ENCODE measurements around the gene BMAL1. TPM values are rescaled to one million over a fixed set of nuclear protein-coding genes. Genes with fewer than 3 reads are reported as not detected.

Gene BMAL1
- polyA plus RNA-seq, 2 donors = 9.1 to 9.2 TPM

DNA sequence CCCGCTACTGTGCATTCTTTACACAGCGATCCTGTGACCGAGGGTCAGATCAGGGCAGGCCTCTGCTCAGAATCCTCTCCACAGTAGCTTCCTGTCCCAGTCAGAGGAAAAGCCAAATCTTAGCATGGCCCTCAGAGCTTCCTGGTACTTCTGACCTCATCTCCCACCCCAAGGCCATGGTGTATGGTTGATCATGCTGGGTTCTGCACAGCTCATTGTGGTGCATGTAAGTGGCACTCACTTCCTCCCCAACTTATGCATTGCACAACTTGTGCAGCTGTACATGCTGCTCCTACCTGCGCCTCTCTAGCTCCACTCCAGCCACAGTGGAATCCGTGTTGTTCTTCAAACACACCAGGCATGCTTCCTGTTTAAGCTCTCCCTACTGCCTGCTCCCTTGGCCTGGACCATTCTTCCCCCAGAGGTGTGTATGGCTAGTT lies 20.3 kb downstream of the BMAL1 start:
- H3K27ac ChIP-seq (ENCODE audit: low read depth in 2 of 2, low read length in 1 of 2) = no peak overlapping the region
- no peaks in the 10 kb centered on the region for H3K9me3 ChIP-seq (ENCODE audit: control insufficient read depth in 2 of 2, insufficient read depth in 1 of 2, low read depth in 1 of 2, low read length in 1 of 2)
- no peaks in the 10 kb centered on the region for H3K36me3 ChIP-seq (ENCODE audit: control insufficient read depth in 2 of 2, insufficient read depth in 2 of 2, low read length in 1 of 2)
- H3K4me3 ChIP-seq (ENCODE audit: low read depth in 1 of 2, low read length in 2 of 2) = no peak overlapping the region
- no peaks in the 10 kb centered on the region for H3K27me3 ChIP-seq (ENCODE audit: control insufficient read depth in 1 of 2, insufficient read depth in 2 of 2, low read length in 2 of 2)
- 53 to 64% methylated on average over 5 of the region's 5 CpGs for WGBS, 2 donors
- H3K4me1 ChIP-seq (ENCODE audit: control insufficient read depth in 2 of 2, insufficient read depth in 2 of 2, low read length in 1 of 2) = peaks cover 10 to 18% of the 10 kb centered on the region in 2 donors

DNA sequence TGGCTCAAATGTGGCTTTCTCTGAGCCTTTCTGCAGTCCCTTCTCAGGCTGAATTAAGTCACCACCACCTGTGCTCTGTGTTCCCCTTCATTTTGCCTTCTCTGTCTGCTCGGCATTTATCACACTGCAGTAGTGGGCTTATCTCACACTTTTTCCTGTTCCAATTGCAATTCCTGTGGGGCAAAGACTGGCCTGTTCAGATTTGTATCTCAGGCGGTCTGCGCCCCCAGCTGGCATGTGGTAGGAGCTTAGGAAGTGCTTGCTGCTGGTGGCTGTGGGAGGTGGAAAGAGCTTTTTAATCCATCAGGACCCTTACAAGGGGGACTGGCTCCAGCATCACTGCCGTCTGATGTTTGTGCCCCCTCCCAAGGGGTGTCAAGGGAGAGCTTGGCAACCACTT lies 21.2 kb downstream of the BMAL1 start:
- no peak overlapping the region for H3K4me3 ChIP-seq (ENCODE audit: low read depth in 1 of 2, low read length in 2 of 2)
- H3K36me3 ChIP-seq (ENCODE audit: control insufficient read depth in 2 of 2, insufficient read depth in 2 of 2, low read length in 1 of 2) = no peaks in the 10 kb centered on the region
- peaks cover 12 to 18% of the 10 kb centered on the region in 2 donors for H3K4me1 ChIP-seq (ENCODE audit: control insufficient read depth in 2 of 2, insufficient read depth in 2 of 2, low read length in 1 of 2)
- H3K9me3 ChIP-seq (ENCODE audit: control insufficient read depth in 2 of 2, insufficient read depth in 1 of 2, low read depth in 1 of 2, low read length in 1 of 2) = no peaks in the 10 kb centered on the region
- 69 to 74% methylated on average over 4 of the region's 4 CpGs for WGBS, 2 donors
- no peaks in the 10 kb centered on the region for H3K27me3 ChIP-seq (ENCODE audit: control insufficient read depth in 1 of 2, insufficient read depth in 2 of 2, low read length in 2 of 2)
- H3K27ac ChIP-seq (ENCODE audit: low read depth in 2 of 2, low read length in 1 of 2) = no peak overlapping the region

DNA sequence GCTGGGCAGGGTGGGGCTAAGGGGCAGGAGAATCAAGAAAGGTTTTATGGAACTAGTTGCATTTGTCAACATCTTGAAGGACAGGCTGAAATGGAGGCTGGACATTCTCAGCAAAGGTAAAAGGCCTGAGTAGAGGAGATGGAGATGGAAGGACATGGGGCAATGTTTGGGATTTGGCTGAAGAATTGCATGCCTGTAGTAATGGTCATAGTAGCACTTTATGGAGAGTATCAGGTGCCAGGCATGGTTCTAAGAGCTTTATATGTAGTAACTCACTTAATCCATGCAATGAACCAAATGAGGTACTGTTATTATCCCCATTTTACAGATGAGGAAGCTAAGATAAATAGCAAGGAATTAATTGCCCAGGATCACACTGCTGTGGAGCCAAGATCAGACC lies 23.9 kb downstream of the BMAL1 start:
- Histone ChIP-seq H3K27me3 (ENCODE audit: control insufficient read depth in 1 of 2, insufficient read depth in 2 of 2, low read length in 2 of 2) (no peaks in the 10 kb centered on the region), H3K9me3 (ENCODE audit: control insufficient read depth in 2 of 2, insufficient read depth in 1 of 2, low read depth in 1 of 2, low read length in 1 of 2) (no peaks in the 10 kb centered on the region), H3K4me1 (ENCODE audit: control insufficient read depth in 2 of 2, insufficient read depth in 2 of 2, low read length in 1 of 2) (peaks cover 21 to 22% of the 10 kb centered on the region in 2 donors), H3K4me3 (ENCODE audit: low read depth in 1 of 2, low read length in 2 of 2) (no peak overlapping the region), H3K36me3 (ENCODE audit: control insufficient read depth in 2 of 2, insufficient read depth in 2 of 2, low read length in 1 of 2) (no peaks in the 10 kb centered on the region), H3K27ac (ENCODE audit: low read depth in 2 of 2, low read length in 1 of 2) (no peak overlapping the region)

GRCh38 chr11:13302420-13302958 lies 24.9 kb downstream of the BMAL1 start:
- Histone ChIP-seq H3K27ac (ENCODE audit: low read depth in 2 of 2, low read length in 1 of 2) (no peak overlapping the region), H3K4me3 (ENCODE audit: low read depth in 1 of 2, low read length in 2 of 2) (no peak overlapping the region), H3K9me3 (ENCODE audit: control insufficient read depth in 2 of 2, insufficient read depth in 1 of 2, low read depth in 1 of 2, low read length in 1 of 2) (no peaks in the 10 kb centered on the region), H3K27me3 (ENCODE audit: control insufficient read depth in 1 of 2, insufficient read depth in 2 of 2, low read length in 2 of 2) (no peaks in the 10 kb centered on the region), H3K36me3 (ENCODE audit: control insufficient read depth in 2 of 2, insufficient read depth in 2 of 2, low read length in 1 of 2) (no peaks in the 10 kb centered on the region), H3K4me1 (ENCODE audit: control insufficient read depth in 2 of 2, insufficient read depth in 2 of 2, low read length in 1 of 2) (peaks cover 17 to 19% of the 10 kb centered on the region in 2 donors)
- WGBS, 2 donors = 92 to 95% methylated on average over 8 of the region's 8 CpGs

GRCh38 chr11:13303668-13304649 lies 26.4 kb downstream of the BMAL1 start:
- Histone ChIP-seq H3K27me3 (ENCODE audit: control insufficient read depth in 1 of 2, insufficient read depth in 2 of 2, low read length in 2 of 2) (no peaks in the 10 kb centered on the region), H3K9me3 (ENCODE audit: control insufficient read depth in 2 of 2, insufficient read depth in 1 of 2, low read depth in 1 of 2, low read length in 1 of 2) (no peaks in the 10 kb centered on the region), H3K27ac (ENCODE audit: low read depth in 2 of 2, low read length in 1 of 2) (no peak overlapping the region), H3K4me3 (ENCODE audit: low read depth in 1 of 2, low read length in 2 of 2) (no peak overlapping the region), H3K4me1 (ENCODE audit: control insufficient read depth in 2 of 2, insufficient read depth in 2 of 2, low read length in 1 of 2) (peaks cover 15 to 20% of the 10 kb centered on the region in 2 donors), H3K36me3 (ENCODE audit: control insufficient read depth in 2 of 2, insufficient read depth in 2 of 2, low read length in 1 of 2) (no peaks in the 10 kb centered on the region)
- WGBS, 2 donors = 87 to 89% methylated on average over 10 of the region's 10 CpGs

GRCh38 chr11:13304655-13305335 lies 27.2 kb downstream of the BMAL1 start:
- Histone ChIP-seq H3K27me3 (ENCODE audit: control insufficient read depth in 1 of 2, insufficient read depth in 2 of 2, low read length in 2 of 2) (no peaks in the 10 kb centered on the region), H3K4me1 (ENCODE audit: control insufficient read depth in 2 of 2, insufficient read depth in 2 of 2, low read length in 1 of 2) (peaks cover 15 to 18% of the 10 kb centered on the region in 2 donors), H3K27ac (ENCODE audit: low read depth in 2 of 2, low read length in 1 of 2) (no peak overlapping the region), H3K9me3 (ENCODE audit: control insufficient read depth in 2 of 2, insufficient read depth in 1 of 2, low read depth in 1 of 2, low read length in 1 of 2) (no peaks in the 10 kb centered on the region), H3K36me3 (ENCODE audit: control insufficient read depth in 2 of 2, insufficient read depth in 2 of 2, low read length in 1 of 2) (no peaks in the 10 kb centered on the region), H3K4me3 (ENCODE audit: low read depth in 1 of 2, low read length in 2 of 2) (no peak overlapping the region)
- WGBS, 2 donors = 78 to 81% methylated on average over 7 of the region's 7 CpGs

DNA sequence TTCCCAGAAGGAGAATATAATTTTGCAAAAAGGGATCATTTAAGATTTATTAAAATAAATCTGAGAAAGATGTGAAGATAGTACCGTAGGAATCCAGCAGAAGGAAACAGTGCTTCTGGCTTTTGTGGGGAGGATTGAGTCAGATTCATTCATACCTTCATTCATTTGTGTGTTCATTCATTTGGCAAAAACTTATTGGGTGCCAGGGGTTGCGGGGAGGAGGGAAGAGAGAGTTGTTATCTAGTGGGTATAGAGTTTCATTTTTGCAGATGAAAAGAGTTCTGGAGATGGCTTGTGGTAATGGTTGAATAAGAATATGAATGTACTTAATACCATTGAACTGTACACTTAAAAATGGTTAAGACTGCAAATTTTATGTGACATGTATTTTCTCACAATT lies 31.1 kb downstream of the BMAL1 start:
- H3K36me3 ChIP-seq (ENCODE audit: control insufficient read depth in 2 of 2, insufficient read depth in 2 of 2, low read length in 1 of 2) = peaks cover 0 to 3% of the 10 kb centered on the region in 2 donors
- H3K27me3 ChIP-seq (ENCODE audit: control insufficient read depth in 1 of 2, insufficient read depth in 2 of 2, low read length in 2 of 2) = no peaks in the 10 kb centered on the region
- H3K27ac ChIP-seq (ENCODE audit: low read depth in 2 of 2, low read length in 1 of 2) = no peak overlapping the region
- 79 to 81% methylated on average over 2 of the region's 2 CpGs for WGBS, 2 donors
- peaks cover 12 to 28% of the 10 kb centered on the region in 2 donors for H3K4me1 ChIP-seq (ENCODE audit: control insufficient read depth in 2 of 2, insufficient read depth in 2 of 2, low read length in 1 of 2)
- no peaks in the 10 kb centered on the region for H3K9me3 ChIP-seq (ENCODE audit: control insufficient read depth in 2 of 2, insufficient read depth in 1 of 2, low read depth in 1 of 2, low read length in 1 of 2)
- no peak overlapping the region for H3K4me3 ChIP-seq (ENCODE audit: low read depth in 1 of 2, low read length in 2 of 2)

- Histone ChIP-seq H3K9me3 (ENCODE audit: control insufficient read depth in 2 of 2, insufficient read depth in 1 of 2, low read depth in 1 of 2, low read length in 1 of 2) (no peaks in the 10 kb centered on the region), H3K27me3 (ENCODE audit: control insufficient read depth in 1 of 2, insufficient read depth in 2 of 2, low read length in 2 of 2) (no peaks in the 10 kb centered on the region), H3K27ac (ENCODE audit: low read depth in 2 of 2, low read length in 1 of 2) (no peak overlapping the region), H3K4me3 (ENCODE audit: low read depth in 1 of 2, low read length in 2 of 2) (no peak overlapping the region), H3K4me1 (ENCODE audit: control insufficient read depth in 2 of 2, insufficient read depth in 2 of 2, low read length in 1 of 2) (peaks cover 12 to 30% of the 10 kb centered on the region in 2 donors), H3K36me3 (ENCODE audit: control insufficient read depth in 2 of 2, insufficient read depth in 2 of 2, low read length in 1 of 2) (peaks cover 0 to 3% of the 10 kb centered on the region in 2 donors)
- WGBS, 2 donors = 72 to 75% methylated on average over 4 of the region's 4 CpGs
Observed at GRCh38 chr11:13309156-13309555, 31.6 kb downstream of the BMAL1 start.

DNA sequence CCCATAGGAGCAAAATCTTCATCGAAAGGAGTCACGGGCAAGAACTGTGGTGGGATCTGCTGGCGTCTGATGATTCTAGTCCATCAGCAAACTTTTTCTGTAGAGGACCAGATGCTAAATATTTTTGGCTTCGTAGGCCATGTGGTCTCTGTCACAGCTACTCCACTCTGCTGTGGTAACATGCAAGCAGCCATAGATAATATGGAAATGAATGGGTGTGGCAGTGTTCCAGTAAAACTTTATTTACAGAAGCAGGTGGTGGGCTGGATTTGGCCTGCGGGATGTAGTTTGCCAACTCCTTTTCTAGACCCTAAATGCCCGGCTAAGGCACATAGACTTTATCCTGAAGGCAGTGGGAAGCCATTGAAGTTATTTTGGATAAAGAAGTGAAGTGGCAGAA lies 32.9 kb downstream of the BMAL1 start:
- Histone ChIP-seq H3K4me1 (ENCODE audit: control insufficient read depth in 2 of 2, insufficient read depth in 2 of 2, low read length in 1 of 2) (peaks cover 8 to 27% of the 10 kb centered on the region in 2 donors), H3K4me3 (ENCODE audit: low read depth in 1 of 2, low read length in 2 of 2) (no peak overlapping the region), H3K27ac (ENCODE audit: low read depth in 2 of 2, low read length in 1 of 2) (no peak overlapping the region), H3K36me3 (ENCODE audit: control insufficient read depth in 2 of 2, insufficient read depth in 2 of 2, low read length in 1 of 2) (peaks cover 0 to 3% of the 10 kb centered on the region in 2 donors), H3K27me3 (ENCODE audit: control insufficient read depth in 1 of 2, insufficient read depth in 2 of 2, low read length in 2 of 2) (no peaks in the 10 kb centered on the region), H3K9me3 (ENCODE audit: control insufficient read depth in 2 of 2, insufficient read depth in 1 of 2, low read depth in 1 of 2, low read length in 1 of 2) (no peaks in the 10 kb centered on the region)
- 87 to 88% methylated on average over 6 of the region's 6 CpGs for WGBS, 2 donors

All from esophagus (tissue), 2 donors.